ENCODE measurements around the gene UBAC1.

GRCh38 chr9:135885100-135885853, 75.9 kb downstream of the UBAC1 start:
- TF ChIP-seq POLR2AphosphoS5 (IDR thresholded peaks at IDR 0.05; ENCODE audit: borderline replicate concordance, low read depth, low read length) (no peak), EZH2 (IDR thresholded peaks at IDR 0.05) (no peak)

Measured in SK-N-MC (cell line).